A673 (cell line): ENCODE data around the gene GABBR1. TPM values are rescaled to one million over a fixed set of nuclear protein-coding genes. Genes with fewer than 3 reads are reported as not detected.

Experiments used
- BruUV-seq: library from RNA; stranded (reverse); fragments of 400-500 nt; replicated peaks from 2 replicates; lab custom pipeline; 2021; lab: Mats Ljungman, UMichigan
- CTCF ChIA-PET: fragments of 300-600 bp; sonication (Branson Sonifier 250); formaldehyde crosslinking; loops from one replicate; lab custom pipeline; 2022; ENCODE audit warnings: antibody characterized with exemption; lab: Charles Lee
- POLR2A ChIA-PET: fragments of 300-600 bp; sonication (Branson Sonifier 250); formaldehyde crosslinking; loops from one replicate; lab custom pipeline; 2022; ENCODE audit warnings: antibody characterized with exemption; ENCODE audit not compliant: low non-redundant PET; lab: Charles Lee
- DNase-seq: peaks from one replicate; pipeline ENCODE4 v3.0.0-alpha.2; 2015; ENCODE audit warnings: low spot score
- H3K27ac ChIP-seq: fragments of 200-600 bp; sonication (generic); 2 replicates; pipeline ENCODE4 v1.5.1; 2016; ENCODE audit warnings: mixed run types, low read depth, mild to moderate bottlenecking, mixed read lengths, antibody characterized with exemption, low read length; ENCODE audit not compliant: poor library complexity, severe bottlenecking
- H3K27me3 ChIP-seq: fragments of 200-600 bp; sonication (generic); replicated peaks from 2 replicates; pipeline ENCODE4 v1.6.1; 2017; ENCODE audit warnings: mixed run types, low read depth, mild to moderate bottlenecking, mixed read lengths, antibody characterized with exemption, low read length; ENCODE audit not compliant: insufficient read depth, poor library complexity
- H3K36me3 ChIP-seq: fragments of 200-600 bp; sonication (generic); 2 replicates; pipeline ENCODE4 v1.6.1; 2016; ENCODE audit warnings: mixed run types, mild to moderate bottlenecking, mixed read lengths, antibody characterized with exemption, low read length; ENCODE audit not compliant: insufficient read depth, poor library complexity, severe bottlenecking
- H3K4me1 ChIP-seq: fragments of 200-600 bp; sonication (generic); 2 replicates; pipeline ENCODE4 v1.6.1; 2017; ENCODE audit warnings: mixed run types, mild to moderate bottlenecking, mixed read lengths, antibody characterized with exemption, low read length; ENCODE audit not compliant: insufficient read depth, poor library complexity, severe bottlenecking
- H3K4me3 ChIP-seq: fragments of 200-600 bp; sonication (generic); 2 replicates; pipeline ENCODE4 v1.5.1; 2016; ENCODE audit warnings: low read depth, mixed run types, mild to moderate bottlenecking, mixed read lengths, low read length; ENCODE audit not compliant: poor library complexity, severe bottlenecking
- H3K9me3 ChIP-seq: fragments of 200-600 bp; sonication (generic); 2 replicates; pipeline ENCODE4 v1.6.1; 2016; ENCODE audit warnings: mixed run types, low read depth, mild to moderate bottlenecking, mixed read lengths, antibody characterized with exemption, low read length; ENCODE audit not compliant: poor library complexity, severe bottlenecking
- EZH2 ChIP-seq: fragments of 200-600 bp; sonication (generic); IDR thresholded peaks from 2 replicates; pipeline ENCODE4 v1.6.1; 2017; ENCODE audit warnings: borderline replicate concordance, low read depth, mild to moderate bottlenecking, mixed read lengths, antibody characterized with exemption, low read length; ENCODE audit not compliant: poor library complexity, severe bottlenecking
- intact Hi-C: fragments of 100-400 bp; cut with micrococcal nuclease; formaldehyde crosslinking; loops from one replicate; pipeline ENCODE4 v1.10.0; 2022; ENCODE audit not compliant: unreplicated experiment
- total RNA-seq: library from RNA; stranded (reverse); gene quantifications from 2 replicates; pipeline ENCODE4 v1.2.3, GENCODE V29; 2021
- TF ChIP-seq, protein P1 (sequence below): fragments of 300-800, 200-600 bp; sonication (generic); conservative IDR thresholded peaks from 2 replicates; pipeline ENCODE4 v1.5.1; 2017; ENCODE audit warnings: low read depth, mild to moderate bottlenecking, antibody characterized with exemption, low read length, moderate library complexity, mixed read lengths

Gene GABBR1
- total RNA-seq, 1 experiment from 2014 or later, result 81.3 TPM

DNA sequence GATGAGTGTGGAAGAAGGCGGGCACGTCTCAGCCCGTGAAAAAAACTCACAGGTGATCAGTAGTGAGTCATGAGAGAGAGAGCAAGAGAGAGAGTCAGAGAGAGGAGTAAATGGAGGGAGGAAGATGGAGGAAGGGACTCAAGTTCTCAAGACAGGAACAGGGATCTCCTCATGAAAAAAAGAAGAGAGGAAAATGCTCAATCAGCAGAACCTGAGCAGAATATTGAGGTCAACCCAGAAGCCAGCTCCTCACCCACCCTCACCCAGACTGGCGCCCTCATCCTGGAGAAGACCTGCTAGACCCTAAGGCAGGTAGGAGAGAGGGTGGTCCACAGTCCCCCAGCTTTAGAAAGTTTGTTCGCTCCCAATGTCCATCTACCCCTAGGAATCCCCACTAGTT lies 78.2 kb downstream of the GABBR1 start:
- no TSS peak for BruUV-seq
- CTCF ChIA-PET, result no interaction called here
- intact Hi-C loops, result no loop called here
- peaks cover 86% of the 10 kb centered on the region for H3K27me3 ChIP-seq
- H3K4me3 ChIP-seq, result no peak overlapping the region
- no peaks in the 10 kb centered on the region for H3K4me1 ChIP-seq
- POLR2A ChIA-PET, result no interaction called here
- H3K9me3 ChIP-seq, result no peaks in the 10 kb centered on the region
- no peak for DNase-seq
- TF ChIP-seq, protein P1, sequence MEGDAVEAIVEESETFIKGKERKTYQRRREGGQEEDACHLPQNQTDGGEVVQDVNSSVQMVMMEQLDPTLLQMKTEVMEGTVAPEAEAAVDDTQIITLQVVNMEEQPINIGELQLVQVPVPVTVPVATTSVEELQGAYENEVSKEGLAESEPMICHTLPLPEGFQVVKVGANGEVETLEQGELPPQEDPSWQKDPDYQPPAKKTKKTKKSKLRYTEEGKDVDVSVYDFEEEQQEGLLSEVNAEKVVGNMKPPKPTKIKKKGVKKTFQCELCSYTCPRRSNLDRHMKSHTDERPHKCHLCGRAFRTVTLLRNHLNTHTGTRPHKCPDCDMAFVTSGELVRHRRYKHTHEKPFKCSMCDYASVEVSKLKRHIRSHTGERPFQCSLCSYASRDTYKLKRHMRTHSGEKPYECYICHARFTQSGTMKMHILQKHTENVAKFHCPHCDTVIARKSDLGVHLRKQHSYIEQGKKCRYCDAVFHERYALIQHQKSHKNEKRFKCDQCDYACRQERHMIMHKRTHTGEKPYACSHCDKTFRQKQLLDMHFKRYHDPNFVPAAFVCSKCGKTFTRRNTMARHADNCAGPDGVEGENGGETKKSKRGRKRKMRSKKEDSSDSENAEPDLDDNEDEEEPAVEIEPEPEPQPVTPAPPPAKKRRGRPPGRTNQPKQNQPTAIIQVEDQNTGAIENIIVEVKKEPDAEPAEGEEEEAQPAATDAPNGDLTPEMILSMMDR, result no peak
- TF ChIP-seq EZH2, result no peak
- H3K36me3 ChIP-seq, result no peaks in the 10 kb centered on the region
- no peak overlapping the region for H3K27ac ChIP-seq

DNA sequence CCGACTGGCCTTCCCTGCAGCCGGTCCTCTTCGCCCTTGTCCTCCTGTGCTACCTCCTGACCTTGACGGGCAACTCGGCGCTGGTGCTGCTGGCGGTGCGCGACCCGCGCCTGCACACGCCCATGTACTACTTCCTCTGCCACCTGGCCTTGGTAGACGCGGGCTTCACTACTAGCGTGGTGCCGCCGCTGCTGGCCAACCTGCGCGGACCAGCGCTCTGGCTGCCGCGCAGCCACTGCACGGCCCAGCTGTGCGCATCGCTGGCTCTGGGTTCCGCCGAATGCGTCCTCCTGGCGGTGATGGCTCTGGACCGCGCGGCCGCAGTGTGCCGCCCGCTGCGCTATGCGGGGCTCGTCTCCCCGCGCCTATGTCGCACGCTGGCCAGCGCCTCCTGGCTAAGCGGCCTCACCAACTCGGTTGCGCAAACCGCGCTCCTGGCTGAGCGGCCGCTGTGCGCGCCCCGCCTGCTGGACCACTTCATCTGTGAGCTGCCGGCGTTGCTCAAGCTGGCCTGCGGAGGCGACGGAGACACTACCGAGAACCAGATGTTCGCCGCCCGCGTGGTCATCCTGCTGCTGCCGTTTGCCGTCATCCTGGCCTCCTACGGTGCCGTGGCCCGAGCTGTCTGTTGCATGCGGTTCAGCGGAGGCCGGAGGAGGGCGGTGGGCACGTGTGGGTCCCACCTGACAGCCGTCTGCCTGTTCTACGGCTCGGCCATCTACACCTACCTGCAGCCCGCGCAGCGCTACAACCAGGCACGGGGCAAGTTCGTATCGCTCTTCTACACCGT lies 79.5 kb downstream of the GABBR1 start:
- CTCF ChIA-PET, result no interaction called here
- intact Hi-C loops, result no loop called here
- POLR2A ChIA-PET, result no interaction called here
- H3K4me3 ChIP-seq, result peak overlapping the region; percentile 8
- no TSS peak for BruUV-seq
- H3K9me3 ChIP-seq, result no peaks in the 10 kb centered on the region
- TF ChIP-seq EZH2, result peak; percentile 83
- TF ChIP-seq, protein P1, result no peak
- H3K4me1 ChIP-seq, result no peaks in the 10 kb centered on the region
- H3K27me3 ChIP-seq, result peaks cover 91% of the 10 kb centered on the region
- H3K36me3 ChIP-seq, result no peaks in the 10 kb centered on the region
- DNase-seq, result peak; percentile 23
- no peak overlapping the region for H3K27ac ChIP-seq

DNA sequence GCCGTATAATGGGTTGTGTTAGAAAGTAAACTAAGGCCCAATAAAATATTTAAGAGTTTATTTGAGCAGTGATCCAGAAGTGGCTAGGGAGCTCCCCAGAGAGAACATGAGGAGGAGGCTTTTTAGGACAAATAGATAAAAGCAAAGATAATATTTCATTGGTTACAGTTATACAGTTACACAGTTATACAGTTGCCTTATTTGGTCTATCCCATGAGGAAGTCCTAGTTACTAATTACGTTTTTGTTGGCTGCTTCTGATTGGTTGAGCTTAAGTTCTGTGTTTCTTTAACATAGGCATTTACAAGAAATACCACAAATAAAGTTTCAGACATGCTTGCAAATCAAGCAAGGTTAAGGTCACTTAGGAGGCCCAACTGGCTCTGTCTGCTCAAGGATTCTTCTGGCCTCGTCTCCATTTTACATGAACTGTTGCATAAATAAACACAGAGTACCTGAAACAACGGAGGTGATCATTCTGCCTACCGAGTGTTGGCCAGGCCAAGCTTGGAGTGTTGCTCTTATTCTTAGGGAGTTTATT lies 80.4 kb downstream of the GABBR1 start:
- Histone ChIP-seq H3K4me3 (no peak overlapping the region), H3K9me3 (no peaks in the 10 kb centered on the region), H3K4me1 (no peaks in the 10 kb centered on the region), H3K27me3 (peaks cover 97% of the 10 kb centered on the region), H3K27ac (no peak overlapping the region), H3K36me3 (no peaks in the 10 kb centered on the region)
- no TSS peak for BruUV-seq
- peak; percentile 64 for DNase-seq
- intact Hi-C loops, result no loop called here
- POLR2A ChIA-PET, result no interaction called here
- TF ChIP-seq EZH2, result no peak
- CTCF ChIA-PET, result no interaction called here

DNA sequence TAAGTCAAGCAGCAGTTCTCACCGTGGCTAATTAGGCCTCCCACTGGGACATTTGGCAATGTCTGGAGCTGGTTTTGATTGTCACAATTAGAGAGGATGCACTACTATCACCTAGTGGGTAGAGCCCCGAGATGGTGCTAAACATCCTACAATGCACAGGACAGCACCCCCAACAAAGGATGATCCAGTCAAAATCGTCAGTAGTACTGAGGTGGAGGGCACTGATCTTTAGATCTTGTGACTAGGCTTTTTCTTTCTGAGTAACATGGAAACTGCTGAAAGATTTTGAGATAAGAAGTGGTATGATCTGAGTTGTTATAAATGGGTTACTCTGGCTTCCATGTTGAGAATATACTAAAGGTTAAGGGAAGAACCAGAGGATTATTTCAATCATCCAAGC lies 85.4 kb downstream of the GABBR1 start:
- BruUV-seq, result no TSS peak
- POLR2A ChIA-PET, result no interaction called here
- intact Hi-C loops, result no loop called here

More for the DNA sequence above, 85.4 kb downstream of the GABBR1 start:
- no peaks in the 10 kb centered on the region for H3K4me1 ChIP-seq
- H3K4me3 ChIP-seq, result no peak overlapping the region
- no peaks in the 10 kb centered on the region for H3K9me3 ChIP-seq
- H3K36me3 ChIP-seq, result no peaks in the 10 kb centered on the region
- DNase-seq, result peak; percentile 32
- H3K27ac ChIP-seq, result no peak overlapping the region
- peaks cover 85% of the 10 kb centered on the region for H3K27me3 ChIP-seq
- TF ChIP-seq, protein P1, result no peak
- no peak for TF ChIP-seq EZH2
- CTCF ChIA-PET, result no interaction called here
